G401.6 (cell line): ENCODE data around the gene PDE6D.

Experiments
- FAIRE-seq: peaks from 2 replicates; lab custom pipeline; 2012; peaks lifted over from hg19 to GRCh38; lab: Jason Lieb, UNC

PDE6D gene

GRCh38 chr2:231780909-231781797, at the start of gene PDE6D:
TSS of gene PDE6D (minus strand) at chr2:231781282. CDS start at chr2:231781114, 168 bp downstream.
- peak; percentile 95 for FAIRE-seq

DNA sequence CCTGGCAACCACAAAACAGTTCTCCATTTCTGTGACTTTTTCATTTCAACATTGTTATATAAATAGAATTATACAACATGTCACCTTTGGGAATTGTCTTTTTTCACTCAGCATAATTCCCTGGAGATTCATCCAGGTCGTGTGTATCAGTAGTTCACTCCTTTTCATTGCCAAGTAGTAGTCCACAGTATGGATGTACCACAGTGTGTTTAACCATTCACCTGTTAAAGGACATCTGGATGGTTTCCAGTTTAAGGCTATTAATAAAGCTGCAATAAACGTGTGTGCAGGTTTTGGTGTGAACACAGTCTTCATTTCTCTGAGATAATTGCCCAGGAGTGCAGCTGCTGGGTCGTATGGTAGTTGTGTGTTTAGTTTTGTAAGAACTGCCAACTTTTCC, 40.8 kb upstream of the PDE6D start:
- FAIRE-seq = no peak

DNA sequence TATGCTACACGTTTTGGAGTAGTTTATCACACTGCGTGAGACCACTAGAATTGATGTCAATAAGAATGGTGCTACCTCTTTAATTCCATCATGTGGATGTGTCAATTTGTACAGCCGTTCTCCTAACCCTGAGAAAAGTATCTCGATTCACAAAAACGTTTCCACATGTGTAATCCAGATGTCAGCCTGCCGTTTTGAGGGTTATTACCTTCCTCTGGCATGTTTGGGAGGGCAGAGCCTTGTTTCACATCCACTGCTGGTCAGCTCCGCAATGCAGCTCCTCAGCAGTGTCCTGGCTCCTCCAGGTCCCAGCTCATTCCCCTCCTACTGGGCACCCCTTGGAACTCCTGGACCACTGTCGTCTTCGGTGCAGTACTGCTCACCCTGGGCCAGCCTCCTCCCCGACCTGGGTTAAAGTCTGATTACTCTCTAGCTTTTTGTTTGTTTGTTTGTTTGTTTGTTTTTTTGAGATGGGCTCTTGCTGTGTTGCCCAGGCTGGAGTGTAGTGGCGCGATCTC, 39.8 kb upstream of the PDE6D start:
- FAIRE-seq = no peak

GRCh38 chr2:231819447-231820042, 38.5 kb upstream of the PDE6D start:
- no peak for FAIRE-seq

GRCh38 chr2:231816327-231817026, 35.4 kb upstream of the PDE6D start:
- no peak for FAIRE-seq

GRCh38 chr2:231810905-231811304, 29.8 kb upstream of the PDE6D start:
- FAIRE-seq = no peak

- FAIRE-seq = no peak
These were observed 25.9 kb upstream of the PDE6D start for GRCh38 chr2:231807020-231807419.

DNA sequence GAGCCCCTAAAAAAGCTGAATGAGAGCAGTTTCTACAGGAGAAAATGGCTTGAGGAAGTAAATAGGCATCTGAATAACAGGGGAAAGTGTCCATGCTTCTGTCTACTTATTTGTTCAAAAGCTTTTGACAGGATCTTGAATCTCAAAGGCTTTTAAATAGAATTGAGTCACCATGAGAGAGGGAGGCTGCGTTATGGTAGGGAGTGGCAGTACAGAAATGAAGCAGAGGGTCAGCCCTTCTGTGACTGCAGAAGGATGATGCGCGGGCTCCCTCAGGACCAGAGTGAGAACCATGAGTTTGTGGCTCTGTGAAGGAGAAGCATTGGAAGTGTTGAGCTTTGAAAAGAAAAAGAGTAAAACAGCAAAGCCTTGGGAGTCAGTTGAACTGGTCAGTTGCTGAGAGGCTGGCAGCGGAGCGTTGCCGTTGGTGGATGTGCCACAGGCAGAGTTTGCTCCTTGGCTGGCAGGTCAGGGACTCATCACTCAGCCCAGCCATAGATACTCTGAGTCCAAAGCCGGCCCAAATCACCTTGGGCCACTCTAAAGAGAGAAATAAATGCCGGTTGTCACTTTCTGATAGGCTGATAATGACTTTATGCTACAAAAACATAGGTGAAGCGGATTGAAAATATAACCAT, 22.5 kb upstream of the PDE6D start:
- FAIRE-seq = no peak

DNA sequence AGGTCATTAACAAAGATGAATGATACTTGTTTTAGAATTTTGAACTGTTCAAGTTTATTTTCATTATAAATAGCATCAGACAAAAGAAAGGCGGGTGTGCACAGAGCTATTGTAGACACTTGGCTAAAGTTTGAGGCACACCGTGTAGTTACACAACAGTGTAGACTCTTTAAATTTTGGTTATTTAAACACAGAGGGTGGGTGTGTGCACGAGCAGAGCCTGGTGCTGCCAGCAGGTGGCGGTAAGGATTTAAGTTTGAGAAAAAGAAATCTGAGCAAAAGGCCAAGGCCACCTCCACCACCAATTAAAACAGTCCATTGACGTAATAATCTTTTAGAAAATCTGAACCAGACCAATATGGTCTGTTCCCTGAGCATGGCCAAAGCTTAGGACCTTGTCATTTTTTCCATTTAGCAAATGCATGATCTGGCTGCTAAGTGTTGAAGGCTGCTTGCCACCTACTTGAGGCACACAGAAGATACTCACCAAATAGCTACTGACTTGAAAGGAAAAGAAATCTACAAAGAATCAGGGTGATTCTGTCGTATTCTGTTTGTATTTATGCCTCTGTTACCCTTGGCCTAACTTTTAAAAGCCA, 19.5 kb upstream of the PDE6D start:
- peak; percentile 48 for FAIRE-seq

GRCh38 chr2:231795525-231796327, 14.6 kb upstream of the PDE6D start:
- no peak for FAIRE-seq

DNA sequence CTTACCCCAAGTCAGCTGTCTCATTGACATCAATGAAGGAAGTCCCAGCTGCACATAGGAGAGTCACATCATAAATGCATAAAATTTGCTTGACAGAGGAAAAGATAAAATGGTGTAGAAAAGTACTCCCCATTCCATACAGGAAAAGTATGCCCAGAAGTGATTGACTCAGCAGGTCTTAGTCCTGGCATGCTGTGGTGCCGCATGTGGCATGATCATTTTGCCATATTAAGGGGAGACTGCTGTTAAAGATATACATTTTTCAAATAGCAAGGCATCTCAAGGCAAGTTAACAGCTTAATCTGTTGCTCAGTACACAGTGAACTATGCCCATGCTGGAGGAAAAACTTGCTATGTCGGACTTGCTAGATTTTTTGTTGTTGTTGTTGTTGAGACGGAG, 13.3 kb upstream of the PDE6D start:
- FAIRE-seq = no peak

DNA sequence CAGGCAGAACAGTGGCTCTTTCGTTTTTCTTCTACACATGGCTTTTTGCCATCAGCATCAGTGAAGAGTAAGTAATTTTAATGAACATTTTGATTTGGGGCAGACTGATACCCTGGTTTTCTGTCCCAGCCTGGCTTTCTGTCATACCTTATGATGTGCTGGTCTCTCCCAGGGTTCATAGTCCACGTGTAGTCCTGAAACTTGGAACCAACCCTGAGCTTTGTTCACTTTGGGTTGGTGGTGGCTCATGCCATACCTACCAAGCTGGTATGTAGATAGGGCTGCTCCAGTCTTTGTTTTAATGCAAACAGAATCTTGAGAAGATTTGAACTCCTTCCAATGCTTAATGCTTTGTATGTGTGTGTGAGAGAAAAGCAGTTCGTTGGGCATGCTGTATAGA, 10.0 kb upstream of the PDE6D start:
- FAIRE-seq = no peak

DNA sequence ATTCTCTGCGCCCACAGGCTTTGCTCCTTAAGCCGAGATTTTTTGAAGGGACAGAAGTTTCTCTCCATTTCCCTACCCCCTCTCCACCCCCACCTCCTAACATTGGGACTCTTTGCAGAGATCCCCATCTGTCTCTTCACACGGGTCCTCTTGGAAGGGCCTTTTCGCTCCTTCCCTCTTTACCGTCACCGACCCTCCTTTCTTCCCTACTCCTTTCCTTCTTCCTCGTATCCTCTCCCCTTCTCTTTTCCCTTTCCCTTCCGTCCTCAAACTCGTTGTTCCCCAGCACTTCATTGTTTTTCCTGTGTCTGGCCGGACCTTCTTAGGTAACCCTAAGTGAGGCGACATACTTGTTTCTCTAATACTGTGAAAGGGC, 5.8 kb upstream of the PDE6D start:
- no peak for FAIRE-seq

- no peak for FAIRE-seq
These were observed 5.3 kb upstream of the PDE6D start, which contains the start of gene COPS7B for GRCh38 chr2:231786177-231786916. TSS of gene COPS7B (plus strand) at chr2:231786445. CDS start at chr2:231788571, 2,126 bp downstream.

- no peak for FAIRE-seq
These were observed 4.7 kb upstream of the PDE6D start for GRCh38 chr2:231785822-231786176.

DNA sequence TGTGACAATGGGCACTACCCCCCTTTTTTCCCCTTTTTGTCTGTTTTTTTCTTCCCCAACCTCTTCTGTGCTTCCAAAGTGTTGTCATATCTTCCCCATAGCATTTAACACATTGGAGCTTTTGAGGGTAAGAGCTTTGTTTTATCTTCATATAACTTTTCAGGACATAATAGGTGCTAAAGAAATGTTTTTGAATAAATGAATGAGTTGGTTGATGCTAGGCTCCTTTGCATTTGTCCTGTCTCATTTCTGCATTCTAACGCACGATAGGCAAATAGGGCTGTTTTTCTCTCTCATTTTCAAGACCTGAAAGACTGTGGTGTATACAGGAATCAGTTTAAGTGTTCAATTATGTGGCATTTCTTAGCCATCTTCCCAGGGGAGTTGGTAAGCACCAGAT, 4.3 kb upstream of the PDE6D start:
- no peak for FAIRE-seq

DNA sequence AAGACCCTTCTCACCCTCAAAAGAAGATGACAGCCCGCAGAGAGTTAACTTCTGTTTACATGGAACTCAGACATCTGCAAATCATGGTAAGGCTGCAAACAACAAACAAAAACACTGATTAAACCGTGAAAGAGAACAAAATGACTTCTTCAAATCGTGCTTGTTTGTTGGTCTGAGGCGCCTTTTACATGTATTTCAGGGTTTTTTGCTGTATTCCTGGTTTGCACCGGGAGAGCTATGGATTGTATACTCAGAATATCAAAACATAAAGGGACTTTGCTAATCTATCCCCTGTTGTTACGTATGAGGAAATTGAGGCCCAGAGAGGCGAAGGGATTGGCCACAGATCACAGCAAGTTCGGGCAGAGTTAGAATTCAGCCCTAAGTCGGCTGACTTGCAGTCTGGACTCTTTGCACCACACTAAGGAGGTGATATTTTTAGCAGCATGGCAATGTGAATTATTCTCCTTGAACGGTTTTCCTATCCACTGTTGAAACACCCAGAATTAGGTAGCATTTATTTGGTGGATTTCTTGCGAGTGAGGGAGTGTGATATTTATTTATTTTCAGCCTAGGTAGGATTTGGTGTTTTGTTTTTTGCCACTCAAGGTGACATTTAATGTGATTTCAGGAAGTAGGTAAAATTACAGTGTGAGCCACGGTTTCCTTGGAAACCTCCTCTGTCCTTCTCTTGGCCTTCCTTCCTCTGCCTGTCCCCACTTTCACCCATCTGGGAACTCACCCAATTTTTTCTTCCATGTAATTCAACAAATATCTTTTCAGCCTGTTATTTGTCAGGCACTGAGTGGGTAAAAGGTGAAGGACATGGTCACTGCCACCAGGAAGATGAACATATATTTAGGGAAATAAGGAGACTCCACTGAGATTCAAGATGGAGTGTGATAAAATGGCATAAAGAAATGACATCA, 980 bp upstream of the PDE6D start:
- FAIRE-seq = no peak

DNA sequence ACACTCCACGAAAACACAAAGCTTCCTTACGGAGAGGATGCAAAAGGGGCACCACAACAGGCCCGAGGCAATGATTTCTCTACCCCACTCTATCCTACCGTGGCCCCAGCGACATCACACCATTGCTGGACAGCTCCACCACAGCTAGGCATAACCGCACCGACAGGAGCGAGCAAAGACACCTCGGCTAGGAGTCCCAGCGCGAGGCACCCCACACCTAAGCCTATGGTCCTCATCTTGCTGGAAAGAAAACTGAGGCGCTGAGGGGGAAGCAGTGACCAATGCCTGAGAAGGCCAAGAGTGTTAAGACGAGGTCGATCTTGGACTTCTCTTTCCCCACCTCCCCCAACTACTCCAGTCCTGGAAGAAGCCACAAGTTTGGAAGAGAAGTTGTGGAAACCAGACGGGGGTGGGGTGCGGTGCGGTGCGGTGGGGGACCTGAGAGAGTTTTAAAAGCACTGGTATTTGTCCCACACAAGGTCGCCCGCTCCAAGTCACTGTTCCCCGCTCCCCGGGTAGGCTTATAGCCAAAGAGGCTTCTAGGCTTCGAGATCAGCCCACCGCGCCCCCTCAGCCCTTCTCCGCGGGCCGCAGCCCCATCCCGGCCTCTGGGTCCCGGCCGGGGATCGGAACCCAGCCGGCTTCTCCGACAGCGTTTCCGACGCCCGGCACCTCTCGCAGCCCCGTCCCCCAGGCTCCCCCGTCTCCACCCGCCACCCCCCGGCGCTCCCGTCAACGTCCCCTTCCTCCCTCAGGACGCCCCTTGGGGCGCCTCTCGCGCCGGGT, 766 bp downstream of the PDE6D start:
- FAIRE-seq = no peak
